Endothelial cell of umbilical vein (primary cell): ENCODE results near the gene DPYSL4. TPM values are rescaled to one million over a fixed set of nuclear protein-coding genes. Genes with fewer than 3 reads are reported as not detected.

ENCODE experiments used
- BruUV-seq: library from RNA; stranded (reverse); fragments of 400-500 nt; replicated peaks from 2 replicates; lab custom pipeline; 2021; lab: Mats Ljungman, UMichigan
- CTCF ChIA-PET: fragments of 300-600, 350-600 bp; sonication (Branson Sonifier 250); formaldehyde crosslinking; loops from one replicate; lab custom pipeline; 2021; ENCODE audit warnings: antibody characterized with exemption, inconsistent platforms; lab: Charles Lee
- POLR2A ChIA-PET: fragments of 300-600, 350-600 bp; sonication (Branson Sonifier 250); formaldehyde crosslinking; loops from one replicate; lab custom pipeline; 2021; ENCODE audit warnings: antibody characterized with exemption, inconsistent platforms; lab: Charles Lee
- DNase-seq: peaks from one replicate; pipeline ENCODE4 v3.0.0-alpha.2; 2011; ENCODE audit warnings: low read depth, low spot score
- FAIRE-seq: peaks from 2 replicates; lab custom pipeline; 2011; peaks lifted over from hg19 to GRCh38; lab: Jason Lieb, UNC
- H2AFZ ChIP-seq: 2 replicates; pipeline ENCODE4 v1.6.0; 2012; ENCODE audit warnings: low read depth, low read length, control low read depth, inconsistent platforms
- H3K27ac ChIP-seq: 2 replicates; pipeline ENCODE4 v1.5.1; 2011; ENCODE audit warnings: low read depth, mild to moderate bottlenecking, control low read depth, low read length, moderate library complexity; ENCODE audit not compliant: insufficient read depth
- H3K27me3 ChIP-seq, 2 experiments: 2 replicates each; pipeline versions ENCODE4 v1.6.0 to v1.6.1; 2011; ENCODE audit warnings: low read length in 2 of 2, mixed read lengths in 1 of 2; ENCODE audit not compliant: control insufficient read depth in 2 of 2, insufficient read depth in 2 of 2
- H3K36me3 ChIP-seq, 2 experiments: 2 replicates in 1 of 2; 3 replicates in 1 of 2; pipeline ENCODE4 v1.5.1; 2011; ENCODE audit warnings: low read length in 2 of 2, mild to moderate bottlenecking in 1 of 2, moderate library complexity in 1 of 2; ENCODE audit not compliant: control insufficient read depth in 2 of 2, insufficient read depth in 2 of 2; ENCODE audit errors: extremely low read depth in 1 of 2
- H3K4me1 ChIP-seq: 3 replicates; pipeline ENCODE4 v1.5.1; 2011; ENCODE audit warnings: mild to moderate bottlenecking, low read length; ENCODE audit not compliant: control insufficient read depth, insufficient read depth; ENCODE audit errors: extremely low read depth
- H3K4me2 ChIP-seq: 2 replicates; pipeline ENCODE4 v1.6.1; 2011; ENCODE audit warnings: low read length, control low read depth, mixed read lengths; ENCODE audit not compliant: insufficient read depth
- H3K4me3 ChIP-seq, 3 experiments: fragments of 200-600 bp in 1 of 3; sonication (generic), shearing (Covaris generic) in 1 of 3; replicated peaks in 1 of 3; 2 replicates each; pipeline ENCODE4 v1.5.1; 2011 to 2016; ENCODE audit warnings: control low read depth in 3 of 3, low read length in 3 of 3, mild to moderate bottlenecking in 2 of 3, inconsistent platforms in 1 of 3, low read depth in 1 of 3, moderate library complexity in 1 of 3; ENCODE audit not compliant: insufficient read depth in 1 of 3
- H3K79me2 ChIP-seq: 2 replicates; pipeline ENCODE4 v1.6.0; 2012; ENCODE audit warnings: low read length, inconsistent platforms; ENCODE audit not compliant: control insufficient read depth, insufficient read depth
- H3K9ac ChIP-seq: replicated peaks from 2 replicates; pipeline ENCODE3; 2011; ENCODE audit warnings: low read length, control low read depth; ENCODE audit not compliant: insufficient read depth; ENCODE audit errors: extremely low read depth
- H3K9me1 ChIP-seq: replicated peaks from 3 replicates; pipeline ENCODE4 v1.6.0; 2011; ENCODE audit warnings: mild to moderate bottlenecking, low read length; ENCODE audit not compliant: control insufficient read depth, insufficient read depth; ENCODE audit errors: extremely low read depth
- H3K9me3 ChIP-seq: replicated peaks from 2 replicates; pipeline ENCODE4 v1.5.1; 2012; ENCODE audit warnings: low read length, inconsistent platforms; ENCODE audit not compliant: control insufficient read depth, insufficient read depth
- H4K20me1 ChIP-seq: replicated peaks from 2 replicates; pipeline ENCODE3; 2011; ENCODE audit warnings: mild to moderate bottlenecking, low read length; ENCODE audit not compliant: control insufficient read depth, insufficient read depth; ENCODE audit errors: extremely low read depth
- EZH2 ChIP-seq: IDR thresholded peaks from 2 replicates; pipeline ENCODE4 v1.6.1; 2012; ENCODE audit warnings: borderline replicate concordance, low read depth, mild to moderate bottlenecking, moderate library complexity, low read length, inconsistent platforms; ENCODE audit not compliant: severe bottlenecking
- FOS ChIP-seq: IDR thresholded peaks from 2 replicates; pipeline ENCODE4 v1.6.1; 2011; ENCODE audit warnings: mild to moderate bottlenecking, low read length, moderate library complexity, borderline replicate concordance; ENCODE audit not compliant: insufficient read depth
- GATA2 ChIP-seq: IDR thresholded peaks from 2 replicates; pipeline ENCODE4 v1.7.0; 2011; ENCODE audit warnings: low read depth, mild to moderate bottlenecking, moderate library complexity, mixed read lengths, low read length; ENCODE audit not compliant: insufficient read length, insufficient read depth
- JUN ChIP-seq: IDR thresholded peaks from 2 replicates; pipeline ENCODE4 v1.6.1; 2011; ENCODE audit warnings: borderline replicate concordance, low read depth; ENCODE audit not compliant: insufficient read length, insufficient read depth
- MYC ChIP-seq: IDR thresholded peaks from one replicate; pipeline ENCODE4 v1.6.1; 2011; ENCODE audit warnings: mild to moderate bottlenecking, low read depth, low read length
- POLR2A ChIP-seq: IDR thresholded peaks from 2 replicates; pipeline ENCODE4 v1.6.1; 2012; ENCODE audit warnings: low read depth, mild to moderate bottlenecking, control low read depth, low read length
- POLR2AphosphoS5 ChIP-seq: IDR thresholded peaks from 2 replicates; pipeline ENCODE4 v1.6.1; 2012; ENCODE audit warnings: low read depth, mild to moderate bottlenecking, control low read depth, low read length, moderate library complexity; ENCODE audit not compliant: insufficient read depth
- dilution Hi-C: fragments of 300-500 bp; cut with MboI; formaldehyde crosslinking; loops from one replicate; pipeline ENCODE4 v1.15.0; 2019; ENCODE audit warnings: low sequenced_read_pairs; ENCODE audit not compliant: extremely low pct_ligation_motif_present
- intact Hi-C: fragments of 100-400 bp; cut with micrococcal nuclease; formaldehyde crosslinking; loops from one replicate; pipeline ENCODE4 v1.10.0; 2022
- polyA plus RNA-seq, 4 experiments: library from polyadenylated mRNA; depleted of rRNA in 3 of 4; stranded (reverse) in 3 of 4; unstranded in 1 of 4; fragments of >200 nt; gene quantifications; 2 replicates each; pipeline versions ENCODE4 v1.2.1 to v1.2.3, GENCODE V29; 2011 to 2012; ENCODE audit warnings: missing spikeins in 1 of 4
- total RNA-seq: library from RNA; stranded (reverse); gene quantifications from 2 replicates; pipeline ENCODE4 v1.2.3, GENCODE V29; 2021
- TF ChIP-seq, protein P1 (sequence below), 2 donors: IDR thresholded peaks; 1 replicate in 1 of 2; 2 replicates in 1 of 2; pipeline ENCODE4 v1.5.1; 2011; ENCODE audit warnings: low read length in 2 of 2, mild to moderate bottlenecking in 2 of 2, moderate library complexity in 2 of 2, control low read depth in 1 of 2, inconsistent platforms in 1 of 2, low read depth in 1 of 2; ENCODE audit not compliant: insufficient read depth in 1 of 2; ENCODE audit errors: extremely low read depth in 1 of 2
- TF ChIP-seq, protein P2 (sequence below): IDR thresholded peaks from 2 replicates; pipeline ENCODE4 v1.6.1; 2011; ENCODE audit not compliant: insufficient read depth, insufficient read length

Gene DPYSL4
- total and polyA plus RNA-seq, 2 donors (not counting 3 experiments of a cell fraction or from before 2014, with no cell fraction given), result 27.1 to 60.0 TPM

GRCh38 chr10:132156382-132156781 is 30.4 kb upstream of the DPYSL4 start:
- CTCF ChIA-PET, result no interaction called here
- Histone ChIP-seq H3K27ac (no peak overlapping the region), H3K4me3 (no peak overlapping the region), H3K4me2 (no peak overlapping the region), H3K9ac (no peak overlapping the region), H3K4me1 (no peaks in the 10 kb centered on the region), H4K20me1 (no peaks in the 10 kb centered on the region), H3K9me3 (no peaks in the 10 kb centered on the region), H3K79me2 (no peaks in the 10 kb centered on the region), H3K27me3 (no peaks in the 10 kb centered on the region), H3K9me1 (no peaks in the 10 kb centered on the region), H3K36me3 (no peaks in the 10 kb centered on the region), H2AFZ (no peak overlapping the region)
- intact Hi-C loops (no loop called here), dilution Hi-C loops (no loop called here)
- TF ChIP-seq, protein P1, sequence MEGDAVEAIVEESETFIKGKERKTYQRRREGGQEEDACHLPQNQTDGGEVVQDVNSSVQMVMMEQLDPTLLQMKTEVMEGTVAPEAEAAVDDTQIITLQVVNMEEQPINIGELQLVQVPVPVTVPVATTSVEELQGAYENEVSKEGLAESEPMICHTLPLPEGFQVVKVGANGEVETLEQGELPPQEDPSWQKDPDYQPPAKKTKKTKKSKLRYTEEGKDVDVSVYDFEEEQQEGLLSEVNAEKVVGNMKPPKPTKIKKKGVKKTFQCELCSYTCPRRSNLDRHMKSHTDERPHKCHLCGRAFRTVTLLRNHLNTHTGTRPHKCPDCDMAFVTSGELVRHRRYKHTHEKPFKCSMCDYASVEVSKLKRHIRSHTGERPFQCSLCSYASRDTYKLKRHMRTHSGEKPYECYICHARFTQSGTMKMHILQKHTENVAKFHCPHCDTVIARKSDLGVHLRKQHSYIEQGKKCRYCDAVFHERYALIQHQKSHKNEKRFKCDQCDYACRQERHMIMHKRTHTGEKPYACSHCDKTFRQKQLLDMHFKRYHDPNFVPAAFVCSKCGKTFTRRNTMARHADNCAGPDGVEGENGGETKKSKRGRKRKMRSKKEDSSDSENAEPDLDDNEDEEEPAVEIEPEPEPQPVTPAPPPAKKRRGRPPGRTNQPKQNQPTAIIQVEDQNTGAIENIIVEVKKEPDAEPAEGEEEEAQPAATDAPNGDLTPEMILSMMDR (IDR thresholded peaks at IDR 0.05; ENCODE audit: extremely low read depth in 1 of 2, insufficient read depth in 1 of 2, low read depth in 1 of 2, low read length in 2 of 2), result no peak
- TF ChIP-seq POLR2A (no peak), POLR2AphosphoS5 (no peak), JUN (no peak), EZH2 (no peak), MYC (no peak), GATA2 (no peak), FOS (no peak)
- TF ChIP-seq, protein P2, sequence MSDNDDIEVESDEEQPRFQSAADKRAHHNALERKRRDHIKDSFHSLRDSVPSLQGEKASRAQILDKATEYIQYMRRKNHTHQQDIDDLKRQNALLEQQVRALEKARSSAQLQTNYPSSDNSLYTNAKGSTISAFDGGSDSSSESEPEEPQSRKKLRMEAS, result no peak
- no peak for DNase-seq
- FAIRE-seq, result no peak
- POLR2A ChIA-PET, result no interaction called here
- BruUV-seq, result no TSS peak
